SK-N-SH (cell line): ENCODE results near the gene SLC1A2. TPM values are rescaled to one million over a fixed set of nuclear protein-coding genes. Genes with fewer than 3 reads are reported as not detected.

Experiments used
- CTCF ChIA-PET: fragments of 300-600, 350-600 bp; formaldehyde crosslinking; extraction: SDS; loops from one replicate; lab custom pipeline; 2021; lab: Yijun Ruan, JAX
- POLR2A ChIA-PET: fragments of 350-600 bp; sonication (Branson Sonifier 250); formaldehyde crosslinking; extraction: SDS; loops from one replicate; lab custom pipeline; 2020; ENCODE audit warnings: antibody characterized with exemption, inconsistent platforms; lab: Yijun Ruan, JAX
- DNase-seq: peaks from one replicate; pipeline ENCODE4 v3.0.0; 2012
- H2AFZ ChIP-seq: fragments of 200-600 bp; sonication (generic); 2 replicates; pipeline ENCODE4 v1.8.1; 2016; ENCODE audit warnings: antibody characterized with exemption, mild to moderate bottlenecking, low read depth
- H3F3A ChIP-seq: fragments of 200-600 bp; sonication (generic); replicated peaks from 2 replicates; pipeline ENCODE3; 2016; ENCODE audit warnings: antibody characterized with exemption, mild to moderate bottlenecking; ENCODE audit not compliant: insufficient read depth
- H3K27ac ChIP-seq, 2 experiments: fragments of 200-500 bp in 1 of 2; fragments of 200-600 bp in 1 of 2; sonication (Bioruptor generic) in 1 of 2; sonication (generic), shearing (Covaris generic) in 1 of 2; 2 replicates each; pipeline versions ENCODE4 v1.5.1 to v1.6.1; 2014 to 2016; ENCODE audit warnings: low read depth in 2 of 2, inconsistent platforms in 1 of 2, low read length in 1 of 2, mild to moderate bottlenecking in 1 of 2, mixed read lengths in 1 of 2
- H3K27me3 ChIP-seq: fragments of 200-600 bp; sonication (generic), shearing (Covaris generic); 2 replicates; pipeline ENCODE4 v1.6.1; 2016; ENCODE audit warnings: mixed run types; ENCODE audit not compliant: insufficient read depth
- H3K36me3 ChIP-seq, 2 experiments: fragments of 200-500 bp in 1 of 2; fragments of 200-600 bp in 1 of 2; sonication (Bioruptor generic) in 1 of 2; sonication (generic) in 1 of 2; replicated peaks in 1 of 2; 2 replicates each; pipeline versions ENCODE3 to v1.5.1; 2014 to 2016; ENCODE audit warnings: low read length in 1 of 2, mild to moderate bottlenecking in 1 of 2; ENCODE audit not compliant: insufficient read depth in 2 of 2, control insufficient read depth in 1 of 2
- H3K4me1 ChIP-seq, 2 experiments: fragments of 200-500 bp in 1 of 2; fragments of 200-600 bp in 1 of 2; sonication (Bioruptor generic) in 1 of 2; sonication (generic), shearing (Covaris generic) in 1 of 2; 2 replicates each; pipeline versions ENCODE4 v1.5.1 to v1.6.1; 2014 to 2016; ENCODE audit warnings: low read depth in 1 of 2, low read length in 1 of 2, mixed run types in 1 of 2; ENCODE audit not compliant: insufficient read depth in 2 of 2, control insufficient read depth in 1 of 2
- H3K4me2 ChIP-seq: fragments of 200-600 bp; sonication (generic), shearing (Covaris generic); 2 replicates; pipeline ENCODE4 v1.6.1; 2017; ENCODE audit warnings: mixed run types
- H3K4me3 ChIP-seq, 2 experiments: fragments of 200-500 bp in 1 of 2; fragments of 200-600 bp in 1 of 2; sonication (Bioruptor generic) in 1 of 2; sonication (generic), shearing (Covaris generic) in 1 of 2; 2 replicates each; pipeline versions ENCODE4 v1.5.1 to v1.8.1; 2014 to 2016; ENCODE audit warnings: low read depth in 2 of 2, inconsistent platforms in 1 of 2, low read length in 1 of 2, mild to moderate bottlenecking in 1 of 2, mixed read lengths in 1 of 2, moderate library complexity in 1 of 2
- H3K79me2 ChIP-seq: fragments of 200-600 bp; sonication (generic); 2 replicates; pipeline ENCODE4 v1.8.1; 2017; ENCODE audit warnings: mild to moderate bottlenecking; ENCODE audit not compliant: insufficient read depth
- H3K9ac ChIP-seq: fragments of 200-600 bp; sonication (generic); 2 replicates; pipeline ENCODE4 v1.6.1; 2017; ENCODE audit warnings: mixed run types
- H3K9me2 ChIP-seq: fragments of 200-600 bp; sonication (generic); 2 replicates; pipeline ENCODE4 v1.6.1; 2017; ENCODE audit warnings: mixed run types
- H3K9me3 ChIP-seq: fragments of 200-600 bp; sonication (generic); 2 replicates; pipeline ENCODE4 v1.6.1; 2017; ENCODE audit warnings: mixed run types, mild to moderate bottlenecking, moderate library complexity
- H4K20me1 ChIP-seq: fragments of 200-600 bp; sonication (generic); 2 replicates; pipeline ENCODE4 v1.6.1; 2017; ENCODE audit warnings: mild to moderate bottlenecking, mixed run types; ENCODE audit not compliant: insufficient read depth
- ELF1 ChIP-seq: IDR thresholded peaks from 2 replicates; pipeline ENCODE4 v1.4.0; 2012
- EP300 ChIP-seq, 2 experiments: IDR thresholded peaks; 2 replicates each; pipeline versions ENCODE4 v1.4.0 to v1.6.1; 2012; ENCODE audit warnings: borderline replicate concordance in 1 of 2, low read depth in 1 of 2, low read length in 1 of 2
- EZH2phosphoT487 ChIP-seq: fragments of 200-600 bp; sonication (generic); IDR thresholded peaks from 2 replicates; pipeline ENCODE4 v1.6.1; 2017; ENCODE audit warnings: low read depth, mixed run types, mild to moderate bottlenecking, antibody characterized with exemption, moderate library complexity, borderline replicate concordance
- FOSL2 ChIP-seq: IDR thresholded peaks from 2 replicates; pipeline ENCODE4 v1.4.0; 2012; ENCODE audit warnings: low read depth, mild to moderate bottlenecking, moderate library complexity, borderline replicate concordance
- GABPA ChIP-seq: IDR thresholded peaks from 2 replicates; pipeline ENCODE4 v1.4.0; 2012; ENCODE audit warnings: low read depth, mild to moderate bottlenecking
- GATA2 ChIP-seq: sonication (generic); formaldehyde crosslinking; IDR thresholded peaks from 2 replicates; pipeline ENCODE4 v1.5.0; 2020; ENCODE audit warnings: mild to moderate bottlenecking, missing genetic modification reagents
- JUND ChIP-seq: IDR thresholded peaks from 2 replicates; pipeline ENCODE4 v1.4.0; 2012
- NFIC ChIP-seq: IDR thresholded peaks from 2 replicates; pipeline ENCODE4 v1.4.0; 2012; ENCODE audit warnings: borderline replicate concordance
- RXRA ChIP-seq: IDR thresholded peaks from 2 replicates; pipeline ENCODE4 v1.4.0; 2012; ENCODE audit warnings: low read depth, mild to moderate bottlenecking, borderline replicate concordance
- SIN3A ChIP-seq: IDR thresholded peaks from 2 replicates; pipeline ENCODE4 v1.6.1; 2012; ENCODE audit warnings: low read depth, mild to moderate bottlenecking, low read length, moderate library complexity, borderline replicate concordance
- TAF1 ChIP-seq: IDR thresholded peaks from 2 replicates; pipeline ENCODE4 v1.6.1; 2012; ENCODE audit warnings: low read depth, mild to moderate bottlenecking, low read length, moderate library complexity, borderline replicate concordance
- TCF12 ChIP-seq: IDR thresholded peaks from 2 replicates; pipeline ENCODE4 v1.4.0; 2012
- whole genome bisulfite sequencing: methylation state at CpG from one replicate; pipeline ENCODE4 v1.1.6; 2017; ENCODE audit warnings: low lambda C conversion rate; 5-methylcytosine and 5-hydroxymethylcytosine counted together
- polyA plus RNA-seq, 3 experiments: library from polyadenylated mRNA; depleted of rRNA; stranded (reverse); fragments of >200 nt; gene quantifications; 2 replicates each; pipeline ENCODE4 v1.2.3, GENCODE V29; 2012
- TF ChIP-seq, protein P1 (sequence below): IDR thresholded peaks from 2 replicates; pipeline ENCODE4; 2012
- TF ChIP-seq, protein P2 (sequence below): fragments of 150-350 bp; IDR thresholded peaks from 2 replicates; pipeline ENCODE4 v1.6.1; 2017; ENCODE audit warnings: antibody characterized with exemption, low read length, low read depth, borderline replicate concordance
- TF ChIP-seq, protein P3 (sequence below): IDR thresholded peaks from 2 replicates; pipeline ENCODE4 v1.6.1; 2012; ENCODE audit warnings: mild to moderate bottlenecking, low read depth, low read length, moderate library complexity

Gene SLC1A2
- polyA plus RNA-seq, 1 of the 3 experiments (the other 2 are of a cell fraction): under 0.01 TPM

DNA sequence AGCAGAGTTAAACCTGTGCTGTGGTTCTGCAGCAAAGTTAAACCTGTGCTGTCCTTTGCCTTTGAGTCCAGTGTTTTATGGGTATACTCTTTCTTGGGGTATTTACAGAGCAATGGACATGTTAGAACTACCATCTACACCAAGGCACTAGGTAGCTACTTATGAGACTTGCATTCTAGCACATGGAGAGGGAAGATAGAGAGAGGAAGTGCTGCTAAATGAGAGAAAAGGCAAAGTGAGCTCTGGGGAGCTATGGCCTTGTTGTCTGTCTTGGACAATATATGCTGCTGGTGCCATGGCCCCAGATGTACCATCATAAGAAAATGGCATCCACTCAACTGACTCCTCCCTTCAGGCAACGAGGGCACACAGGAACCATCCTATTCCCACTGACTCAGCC is 91.5 kb downstream of the SLC1A2 start:
- TF ChIP-seq GATA2 (CRISPR knock-in tag): no peak
- TF ChIP-seq TAF1: no peak
- TF ChIP-seq, protein P1, sequence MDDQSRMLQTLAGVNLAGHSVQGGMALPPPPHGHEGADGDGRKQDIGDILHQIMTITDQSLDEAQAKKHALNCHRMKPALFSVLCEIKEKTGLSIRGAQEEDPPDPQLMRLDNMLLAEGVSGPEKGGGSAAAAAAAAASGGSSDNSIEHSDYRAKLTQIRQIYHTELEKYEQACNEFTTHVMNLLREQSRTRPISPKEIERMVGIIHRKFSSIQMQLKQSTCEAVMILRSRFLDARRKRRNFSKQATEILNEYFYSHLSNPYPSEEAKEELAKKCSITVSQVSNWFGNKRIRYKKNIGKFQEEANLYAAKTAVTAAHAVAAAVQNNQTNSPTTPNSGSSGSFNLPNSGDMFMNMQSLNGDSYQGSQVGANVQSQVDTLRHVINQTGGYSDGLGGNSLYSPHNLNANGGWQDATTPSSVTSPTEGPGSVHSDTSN: no peak
- no peak for TF ChIP-seq EP300 (IDR thresholded peaks at IDR 0.05; ENCODE audit: borderline replicate concordance in 1 of 2, low read depth in 1 of 2, low read length in 1 of 2)
- TF ChIP-seq GABPA: no peak
- TF ChIP-seq, protein P2, sequence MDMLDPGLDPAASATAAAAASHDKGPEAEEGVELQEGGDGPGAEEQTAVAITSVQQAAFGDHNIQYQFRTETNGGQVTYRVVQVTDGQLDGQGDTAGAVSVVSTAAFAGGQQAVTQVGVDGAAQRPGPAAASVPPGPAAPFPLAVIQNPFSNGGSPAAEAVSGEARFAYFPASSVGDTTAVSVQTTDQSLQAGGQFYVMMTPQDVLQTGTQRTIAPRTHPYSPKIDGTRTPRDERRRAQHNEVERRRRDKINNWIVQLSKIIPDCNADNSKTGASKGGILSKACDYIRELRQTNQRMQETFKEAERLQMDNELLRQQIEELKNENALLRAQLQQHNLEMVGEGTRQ: no peak
- TF ChIP-seq, protein P3, sequence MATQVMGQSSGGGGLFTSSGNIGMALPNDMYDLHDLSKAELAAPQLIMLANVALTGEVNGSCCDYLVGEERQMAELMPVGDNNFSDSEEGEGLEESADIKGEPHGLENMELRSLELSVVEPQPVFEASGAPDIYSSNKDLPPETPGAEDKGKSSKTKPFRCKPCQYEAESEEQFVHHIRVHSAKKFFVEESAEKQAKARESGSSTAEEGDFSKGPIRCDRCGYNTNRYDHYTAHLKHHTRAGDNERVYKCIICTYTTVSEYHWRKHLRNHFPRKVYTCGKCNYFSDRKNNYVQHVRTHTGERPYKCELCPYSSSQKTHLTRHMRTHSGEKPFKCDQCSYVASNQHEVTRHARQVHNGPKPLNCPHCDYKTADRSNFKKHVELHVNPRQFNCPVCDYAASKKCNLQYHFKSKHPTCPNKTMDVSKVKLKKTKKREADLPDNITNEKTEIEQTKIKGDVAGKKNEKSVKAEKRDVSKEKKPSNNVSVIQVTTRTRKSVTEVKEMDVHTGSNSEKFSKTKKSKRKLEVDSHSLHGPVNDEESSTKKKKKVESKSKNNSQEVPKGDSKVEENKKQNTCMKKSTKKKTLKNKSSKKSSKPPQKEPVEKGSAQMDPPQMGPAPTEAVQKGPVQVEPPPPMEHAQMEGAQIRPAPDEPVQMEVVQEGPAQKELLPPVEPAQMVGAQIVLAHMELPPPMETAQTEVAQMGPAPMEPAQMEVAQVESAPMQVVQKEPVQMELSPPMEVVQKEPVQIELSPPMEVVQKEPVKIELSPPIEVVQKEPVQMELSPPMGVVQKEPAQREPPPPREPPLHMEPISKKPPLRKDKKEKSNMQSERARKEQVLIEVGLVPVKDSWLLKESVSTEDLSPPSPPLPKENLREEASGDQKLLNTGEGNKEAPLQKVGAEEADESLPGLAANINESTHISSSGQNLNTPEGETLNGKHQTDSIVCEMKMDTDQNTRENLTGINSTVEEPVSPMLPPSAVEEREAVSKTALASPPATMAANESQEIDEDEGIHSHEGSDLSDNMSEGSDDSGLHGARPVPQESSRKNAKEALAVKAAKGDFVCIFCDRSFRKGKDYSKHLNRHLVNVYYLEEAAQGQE: no peak
- TF ChIP-seq FOSL2: no peak
- no peak for TF ChIP-seq ELF1
- no peak for TF ChIP-seq RXRA
- TF ChIP-seq JUND: no peak
- TF ChIP-seq SIN3A: no peak
- no peak for TF ChIP-seq EZH2phosphoT487
- no peak for TF ChIP-seq TCF12
- no peak for TF ChIP-seq NFIC
- TF ChIP-seq, all 33 proteins: peak for 0
- no peak overlapping the region for H3K4me3 ChIP-seq
- H3K36me3 ChIP-seq: no peaks in the 10 kb centered on the region
- no peaks in the 10 kb centered on the region for H3K79me2 ChIP-seq
- H2AFZ ChIP-seq: no peak overlapping the region
- H3K27me3 ChIP-seq: no peaks in the 10 kb centered on the region
- 38% methylated on average over 1 of the region's 1 CpG for WGBS
- no peaks in the 10 kb centered on the region; a peak in 1 of 4 replicates for H3K4me1 ChIP-seq
- peaks cover 4% of the 10 kb centered on the region for H3F3A ChIP-seq
- no peaks in the 10 kb centered on the region for H3K9me3 ChIP-seq
- no peaks in the 10 kb centered on the region for H4K20me1 ChIP-seq
- ChIA-PET CTCF (interaction anchor here (1.1 to 3.4 kb wide), 4 partner anchors 9 to 22 kb away, joined by 3 to 14 read pairs (median 4); no protein-coding TSS in a partner anchor), POLR2A (no interaction called here)
- DNase-seq: no peak
- no peak overlapping the region for H3K4me2 ChIP-seq
- H3K9me2 ChIP-seq: no peaks in the 10 kb centered on the region
- no peak overlapping the region for H3K9ac ChIP-seq
- no peak overlapping the region for H3K27ac ChIP-seq
